Trophoblast cell (in vitro differentiated cells and primary cell): Measurements from ENCODE around the gene CACNG8.
A peak's percentile ranks its signal among the peaks of the same experiment; 100 is the strongest.

Experiments
- DNase-seq, 2 donors: peaks; one replicate each; pipeline ENCODE4 v3.0.0-alpha.2; 2016
- H2AFZ ChIP-seq: 2 replicates; pipeline ENCODE4 v1.6.1; 2013; ENCODE audit warnings: low read length, moderate library complexity, mild to moderate bottlenecking; ENCODE audit not compliant: insufficient read depth, poor library complexity
- H2AK5ac ChIP-seq: 2 replicates; pipeline ENCODE4 v1.6.1; 2013; ENCODE audit warnings: mild to moderate bottlenecking, low read length
- H2BK120ac ChIP-seq: 2 replicates; pipeline ENCODE4 v1.6.1; 2013; ENCODE audit warnings: low read length, mild to moderate bottlenecking, moderate library complexity; ENCODE audit not compliant: insufficient read depth, poor library complexity
- H2BK12ac ChIP-seq: 2 replicates; pipeline ENCODE4 v1.6.1; 2013; ENCODE audit warnings: mild to moderate bottlenecking, low read length, moderate library complexity
- H2BK5ac ChIP-seq: 2 replicates; pipeline ENCODE4 v1.6.1; 2013; ENCODE audit warnings: low read length, low read depth, moderate library complexity, mild to moderate bottlenecking; ENCODE audit not compliant: poor library complexity
- H3K14ac ChIP-seq: 2 replicates; pipeline ENCODE4 v1.6.1; 2013; ENCODE audit warnings: mild to moderate bottlenecking, low read length
- H3K18ac ChIP-seq: 2 replicates; pipeline ENCODE4 v1.6.1; 2013; ENCODE audit warnings: mild to moderate bottlenecking, low read length
- H3K23ac ChIP-seq: 2 replicates; pipeline ENCODE4 v1.6.1; 2013; ENCODE audit warnings: low read length
- H3K27ac ChIP-seq: 2 replicates; pipeline ENCODE4 v1.5.1; 2013; ENCODE audit warnings: low read depth, mild to moderate bottlenecking, inconsistent platforms, low read length, moderate library complexity
- H3K27me3 ChIP-seq: 2 replicates; pipeline ENCODE4 v1.6.1; 2013; ENCODE audit warnings: inconsistent platforms, mild to moderate bottlenecking, low read length, moderate library complexity; ENCODE audit not compliant: insufficient read depth
- H3K36me3 ChIP-seq, 2 experiments: 1 replicate in 1 of 2; 2 replicates in 1 of 2; pipeline ENCODE4 v1.6.1; 2013; ENCODE audit warnings: low read length in 2 of 2, mild to moderate bottlenecking in 2 of 2, moderate library complexity in 1 of 2; ENCODE audit not compliant: insufficient read depth in 2 of 2, control insufficient read depth in 1 of 2
- H3K4ac ChIP-seq: 2 replicates; pipeline ENCODE4 v1.6.1; 2013; ENCODE audit warnings: low read depth, mild to moderate bottlenecking, low read length, moderate library complexity
- H3K4me1 ChIP-seq, 2 experiments: 1 replicate in 1 of 2; 2 replicates in 1 of 2; pipeline ENCODE4 v1.6.1; 2013; ENCODE audit warnings: low read length in 2 of 2, mild to moderate bottlenecking in 2 of 2, moderate library complexity in 1 of 2; ENCODE audit not compliant: insufficient read depth in 2 of 2, control insufficient read depth in 1 of 2
- H3K4me2 ChIP-seq: 2 replicates; pipeline ENCODE4 v1.6.1; 2013; ENCODE audit warnings: inconsistent platforms, mild to moderate bottlenecking, low read length, moderate library complexity
- H3K4me3 ChIP-seq: 2 replicates; pipeline ENCODE4 v1.5.1; 2013; ENCODE audit warnings: mild to moderate bottlenecking, low read depth, low read length, inconsistent platforms
- H3K79me1 ChIP-seq: one replicate; pipeline ENCODE4 v1.6.1; 2013; ENCODE audit warnings: low read length
- H3K79me2 ChIP-seq: 2 replicates; pipeline ENCODE4 v1.6.1; 2013; ENCODE audit warnings: low read length, mild to moderate bottlenecking; ENCODE audit not compliant: control insufficient read depth, insufficient read depth, poor library complexity
- H3K9ac ChIP-seq: 2 replicates; pipeline ENCODE4 v1.6.1; 2013; ENCODE audit warnings: mild to moderate bottlenecking, low read length
- H3K9me3 ChIP-seq: 2 replicates; pipeline ENCODE4 v1.6.1; 2013; ENCODE audit warnings: low read depth, mild to moderate bottlenecking, control low read depth, inconsistent platforms, low read length; ENCODE audit not compliant: insufficient read depth
- H4K12ac ChIP-seq: 2 replicates; pipeline ENCODE4 v1.6.1; 2013; ENCODE audit warnings: low read depth, mild to moderate bottlenecking, low read length, moderate library complexity
- H4K8ac ChIP-seq: 2 replicates; pipeline ENCODE4 v1.6.1; 2013; ENCODE audit warnings: low read depth, mild to moderate bottlenecking, low read length, moderate library complexity
- H4K91ac ChIP-seq: one replicate; pipeline ENCODE4 v1.6.1; 2013; ENCODE audit warnings: low read depth, mild to moderate bottlenecking, low read length, moderate library complexity
- WGBS: extraction: QIAGEN DNeasy Blood & Tissue Kit; methylation state at CpG from one replicate; pipeline ENCODE4 v1.1.7; 2013; ENCODE audit warnings: missing lambda C conversion rate; ENCODE audit not compliant: insufficient read length, insufficient coverage; ENCODE audit errors: extremely low coverage; 5-methylcytosine and 5-hydroxymethylcytosine counted together

Gene CACNG8

DNA sequence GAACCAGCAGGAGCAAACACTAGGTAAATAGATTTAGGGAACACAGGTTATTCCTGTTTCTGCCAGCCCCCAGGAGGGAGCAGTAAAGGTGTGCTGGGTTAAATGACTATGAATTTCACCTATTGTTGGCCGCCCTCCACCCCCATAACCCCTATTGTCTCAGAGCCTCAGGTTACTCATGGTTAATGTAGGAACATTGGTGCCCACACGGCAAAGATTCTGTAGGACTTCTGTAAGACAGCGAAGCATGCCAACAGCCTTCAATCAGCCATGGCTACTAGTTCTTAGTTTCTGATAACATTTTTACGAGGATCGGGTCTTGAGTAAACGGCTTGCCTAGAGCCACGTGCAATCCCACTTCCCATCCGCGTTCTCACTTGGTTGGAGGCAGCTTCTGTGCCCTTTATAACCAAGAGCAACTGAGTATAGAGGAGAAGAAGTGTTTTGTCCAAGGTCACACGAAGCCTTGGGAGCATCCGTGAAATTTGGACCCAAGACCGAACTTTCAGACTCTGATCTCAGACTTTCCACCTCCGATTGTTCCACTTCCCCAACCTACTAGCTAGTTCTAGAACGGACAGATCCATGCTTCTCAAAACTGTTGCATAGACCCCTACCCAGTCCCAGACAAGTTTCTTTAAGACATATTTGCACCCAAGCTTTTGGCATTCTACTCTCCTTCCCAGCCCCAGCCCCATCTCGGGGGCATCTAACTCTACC is 5.1 kb upstream of the CACNG8 start:
- peaks cover 45% of the 10 kb centered on the region for H3K27me3 ChIP-seq
- H3K27ac ChIP-seq = no peak overlapping the region
- peak in 1 of 2 donors; percentile 5 for DNase-seq
- no peak overlapping the region for H3K9ac ChIP-seq
- H3K4me3 ChIP-seq = no peak overlapping the region
- no peak overlapping the region for H4K8ac ChIP-seq
- peaks cover 0 to 2% of the 10 kb centered on the region in 2 experiments for H3K4me1 ChIP-seq
- no peak overlapping the region for H2BK12ac ChIP-seq
- no peak overlapping the region for H2AK5ac ChIP-seq
- H3K9me3 ChIP-seq = peaks cover 4% of the 10 kb centered on the region
- H2BK5ac ChIP-seq = no peak overlapping the region
- no peaks in the 10 kb centered on the region for H3K79me1 ChIP-seq
- no peak overlapping the region for H2BK120ac ChIP-seq
- H2AFZ ChIP-seq = no peak overlapping the region
- H3K79me2 ChIP-seq = no peaks in the 10 kb centered on the region
- H3K4ac ChIP-seq = no peak overlapping the region
- no peak overlapping the region for H3K23ac ChIP-seq
- H4K12ac ChIP-seq = no peak overlapping the region
- H3K36me3 ChIP-seq = no peaks in the 10 kb centered on the region
- no peak overlapping the region for H3K18ac ChIP-seq
- no peak overlapping the region for H3K4me2 ChIP-seq
- H3K14ac ChIP-seq = no peak overlapping the region
- no peak overlapping the region for H4K91ac ChIP-seq
- WGBS = no CpG with 5 or more reads among the region's 15 CpGs

DNA sequence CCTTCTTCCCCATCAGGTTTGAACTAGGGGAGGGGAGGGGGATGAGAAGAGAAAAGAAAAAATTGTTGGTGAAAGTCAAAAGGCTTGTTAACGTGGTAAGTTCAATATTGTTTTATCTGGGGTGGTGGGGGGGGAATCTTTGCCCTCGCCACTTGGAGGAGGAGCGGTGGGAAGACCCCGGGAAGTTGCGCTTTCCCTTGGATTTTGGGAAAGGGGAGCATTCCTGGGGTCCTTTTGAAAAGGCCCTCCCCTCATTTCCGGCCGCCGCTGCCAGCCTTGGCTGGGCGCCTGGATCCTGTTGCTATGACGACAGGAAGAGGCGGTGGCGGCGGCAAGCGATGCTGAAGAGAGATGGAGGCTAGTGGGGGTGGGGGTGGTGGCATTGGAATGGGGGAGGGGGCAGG is 4.6 kb upstream of the CACNG8 start:
- no peaks in the 10 kb centered on the region for H3K36me3 ChIP-seq
- H3K79me2 ChIP-seq = no peaks in the 10 kb centered on the region
- no peak overlapping the region for H3K4ac ChIP-seq
- no peak overlapping the region for H2AK5ac ChIP-seq
- no peak overlapping the region for H4K8ac ChIP-seq
- no peak overlapping the region for H3K4me3 ChIP-seq
- H3K79me1 ChIP-seq = no peaks in the 10 kb centered on the region
- peaks cover 0 to 2% of the 10 kb centered on the region in 2 experiments for H3K4me1 ChIP-seq
- H3K23ac ChIP-seq = no peak overlapping the region
- H4K12ac ChIP-seq = no peak overlapping the region
- H3K14ac ChIP-seq = no peak overlapping the region
- H3K4me2 ChIP-seq = no peak overlapping the region
- H3K27ac ChIP-seq = no peak overlapping the region
- peaks cover 47% of the 10 kb centered on the region for H3K27me3 ChIP-seq
- WGBS = no CpG with 5 or more reads among the region's 14 CpGs
- DNase-seq = no peak
- no peak overlapping the region for H2BK5ac ChIP-seq
- H3K9ac ChIP-seq = no peak overlapping the region
- H3K9me3 ChIP-seq = peaks cover 4% of the 10 kb centered on the region
- H2BK12ac ChIP-seq = no peak overlapping the region
- no peak overlapping the region for H2AFZ ChIP-seq
- H2BK120ac ChIP-seq = no peak overlapping the region
- no peak overlapping the region for H4K91ac ChIP-seq
- H3K18ac ChIP-seq = no peak overlapping the region

DNA sequence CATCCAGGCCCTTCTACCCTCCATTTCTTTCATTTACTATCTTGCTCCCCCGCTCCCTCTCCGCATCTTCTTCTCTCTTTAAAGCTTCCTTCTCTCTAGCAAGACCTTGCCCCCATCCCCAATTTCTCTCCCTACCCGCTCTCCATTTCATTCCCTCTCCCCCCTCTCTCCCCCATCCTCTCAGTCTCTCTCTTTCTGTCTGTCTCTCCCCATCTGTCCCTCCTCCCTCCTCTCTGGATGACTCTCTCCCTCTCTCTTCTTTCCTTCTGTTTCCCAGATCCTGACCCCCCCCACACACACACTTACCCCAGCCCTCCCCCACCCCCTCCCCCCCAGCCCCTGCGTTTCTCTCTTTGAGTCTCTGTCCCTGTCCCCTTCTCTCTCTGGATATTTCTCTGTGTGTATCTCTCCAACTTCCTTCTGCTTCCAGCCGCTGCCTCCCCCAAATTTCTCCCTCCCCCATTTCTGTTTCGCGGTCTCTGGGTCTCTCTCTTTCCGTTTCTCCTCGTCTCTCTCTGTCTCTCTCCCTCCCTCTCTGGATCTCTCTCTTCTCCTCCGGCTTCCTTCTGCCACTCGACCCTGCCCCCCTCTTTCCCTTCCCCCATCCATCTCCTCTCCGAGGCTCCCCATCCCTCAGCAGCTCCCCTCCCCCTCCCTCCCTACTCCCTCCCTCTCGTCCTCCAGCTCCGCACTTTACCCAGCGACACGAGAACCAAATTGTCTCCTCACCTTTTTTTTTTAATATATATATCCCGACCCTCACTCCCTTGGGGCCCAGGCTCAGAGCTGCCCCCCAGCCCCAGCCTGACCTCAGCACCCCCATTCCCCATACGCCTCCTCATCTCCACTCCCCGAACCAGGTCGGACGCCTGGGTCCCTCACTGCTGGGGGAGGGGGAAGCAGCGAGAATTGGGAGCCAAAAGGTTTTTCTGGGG is 3.6 kb upstream of the CACNG8 start:
- peaks cover 4% of the 10 kb centered on the region for H3K9me3 ChIP-seq
- no peaks in the 10 kb centered on the region for H3K79me2 ChIP-seq
- no peak overlapping the region for H4K12ac ChIP-seq
- no peak overlapping the region for H3K18ac ChIP-seq
- no peak overlapping the region for H2BK5ac ChIP-seq
- H3K36me3 ChIP-seq = no peaks in the 10 kb centered on the region
- no peaks in the 10 kb centered on the region for H3K79me1 ChIP-seq
- H2BK120ac ChIP-seq = no peak overlapping the region
- peaks cover 0 to 2% of the 10 kb centered on the region in 2 experiments for H3K4me1 ChIP-seq
- H4K8ac ChIP-seq = no peak overlapping the region
- no peak for DNase-seq
- H3K27me3 ChIP-seq = peaks cover 51% of the 10 kb centered on the region
- WGBS = no CpG with 5 or more reads among the region's 22 CpGs
- no peak overlapping the region for H2BK12ac ChIP-seq
- H3K14ac ChIP-seq = no peak overlapping the region
- H3K27ac ChIP-seq = no peak overlapping the region
- H4K91ac ChIP-seq = no peak overlapping the region
- no peak overlapping the region for H2AFZ ChIP-seq
- H3K4me2 ChIP-seq = no peak overlapping the region
- H3K9ac ChIP-seq = no peak overlapping the region
- no peak overlapping the region for H3K4me3 ChIP-seq
- no peak overlapping the region for H2AK5ac ChIP-seq
- H3K23ac ChIP-seq = no peak overlapping the region
- no peak overlapping the region for H3K4ac ChIP-seq

DNA sequence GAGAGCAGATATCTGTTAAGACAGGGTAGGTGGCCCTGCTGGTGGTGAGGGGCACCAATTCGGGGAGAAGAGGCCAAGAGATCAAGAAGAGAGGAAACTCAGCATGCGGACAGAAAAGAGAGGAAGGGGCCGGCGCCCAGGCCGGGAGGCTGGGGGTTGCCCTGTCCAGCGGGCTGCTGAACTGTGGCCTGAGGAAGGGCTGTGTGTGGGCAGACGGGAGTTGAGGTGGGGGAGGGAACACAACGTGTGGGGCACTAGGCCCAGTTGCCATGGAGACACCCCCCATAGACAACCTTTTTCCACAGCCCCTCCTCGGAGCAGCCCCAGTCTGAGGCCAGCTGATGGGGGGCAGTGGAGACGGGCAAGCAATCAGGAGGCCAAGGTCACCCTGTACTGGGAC is 2.5 kb upstream of the CACNG8 start:
- Histone ChIP-seq H3K14ac (no peak overlapping the region), H2BK120ac (no peak overlapping the region), H2BK12ac (no peak overlapping the region), H3K4me3 (no peak overlapping the region), H3K18ac (no peak overlapping the region), H3K4ac (no peak overlapping the region), H3K36me3 (no peaks in the 10 kb centered on the region), H3K79me1 (no peaks in the 10 kb centered on the region), H4K91ac (no peak overlapping the region), H4K8ac (no peak overlapping the region), H3K4me2 (no peak overlapping the region), H4K12ac (no peak overlapping the region), H3K27ac (no peak overlapping the region), H3K9me3 (peaks cover 4% of the 10 kb centered on the region), H2AFZ (no peak overlapping the region), H3K79me2 (no peaks in the 10 kb centered on the region), H3K23ac (no peak overlapping the region), H3K4me1 (peaks cover 0 to 2% of the 10 kb centered on the region in 2 experiments), H3K9ac (no peak overlapping the region), H2AK5ac (no peak overlapping the region), H2BK5ac (no peak overlapping the region), H3K27me3 (peaks cover 51% of the 10 kb centered on the region)
- no CpG with 5 or more reads among the region's 10 CpGs for WGBS
- DNase-seq = no peak
